HEK293 (cell line): ENCODE data around the gene CFP.
A peak's percentile ranks its signal among the peaks of the same experiment; 100 is the strongest.

Experiments used
- CTCF ChIA-PET: fragments of 350-600 bp; formaldehyde crosslinking; extraction: SDS; loops from one replicate; lab custom pipeline; 2021; ENCODE audit warnings: antibody characterized with exemption; lab: Yijun Ruan, JAX
- POLR2A ChIA-PET: fragments of 300-600 bp; formaldehyde crosslinking; extraction: SDS; loops from one replicate; lab custom pipeline; 2020; ENCODE audit warnings: antibody characterized with exemption, inconsistent platforms; lab: Yijun Ruan, JAX
- H3K27ac ChIP-seq: fragments of 200-500 bp; sonication (Bioruptor generic); 2 replicates; pipeline ENCODE4 v1.5.1; 2014; ENCODE audit warnings: low read depth, low read length, control low read depth, inconsistent platforms; ENCODE audit errors: extremely low read depth
- H3K36me3 ChIP-seq, 2 experiments: fragments of 200-500 bp in 1 of 2; sonication (Bioruptor generic) in 1 of 2; 1 replicate in 1 of 2; 2 replicates in 1 of 2; pipeline ENCODE4 v1.5.1; 2014 to 2017; ENCODE audit warnings: inconsistent platforms in 2 of 2, low read length in 2 of 2; ENCODE audit not compliant: control insufficient read depth in 2 of 2, insufficient read depth in 1 of 2
- H3K4me1 ChIP-seq: fragments of 200-500 bp; sonication (Bioruptor generic); 2 replicates; pipeline ENCODE4 v1.5.1; 2014; ENCODE audit warnings: mild to moderate bottlenecking, low read length, inconsistent platforms; ENCODE audit not compliant: control insufficient read depth, insufficient read depth
- H3K4me3 ChIP-seq: 2 replicates; pipeline ENCODE4 v1.5.1; 2011; ENCODE audit warnings: low read depth, mild to moderate bottlenecking, control low read depth, low read length, moderate library complexity
- H3K9me3 ChIP-seq: fragments of 200-500 bp; sonication (Bioruptor generic); 2 replicates; pipeline ENCODE4 v1.5.1; 2014; ENCODE audit warnings: low read depth, low read length, inconsistent platforms; ENCODE audit not compliant: control insufficient read depth, insufficient read depth
- EGR2 ChIP-seq: fragments of 450-650 bp; formaldehyde crosslinking; IDR thresholded peaks from 2 replicates; pipeline ENCODE4 v1.5.1; 2016; ENCODE audit warnings: low read depth, missing biosample characterization, missing genetic modification characterization
- SETDB1 ChIP-seq: IDR thresholded peaks from one replicate; pipeline ENCODE4 v1.6.1; 2017; ENCODE audit warnings: mild to moderate bottlenecking, low read length, moderate library complexity, mixed read lengths; ENCODE audit not compliant: insufficient read length
- ZFHX2 ChIP-seq: fragments of 450-650 bp; formaldehyde crosslinking; conservative IDR thresholded peaks from 2 replicates; pipeline ENCODE4 v1.5.1; 2016; ENCODE audit warnings: missing biosample characterization, missing genetic modification characterization
- ZNF433 ChIP-seq: fragments of 450-650 bp; formaldehyde crosslinking; IDR thresholded peaks from 2 replicates; pipeline ENCODE4 v1.5.1; 2016; ENCODE audit warnings: missing biosample characterization, missing genetic modification characterization, low read depth
- ZNF600 ChIP-seq: fragments of 450-650 bp; formaldehyde crosslinking; IDR thresholded peaks from 2 replicates; pipeline ENCODE4 v1.5.1; 2016; ENCODE audit warnings: missing biosample characterization, missing genetic modification characterization
- ZNF837 ChIP-seq: fragments of 450-650 bp; formaldehyde crosslinking; IDR thresholded peaks from 2 replicates; pipeline ENCODE4 v1.5.1; 2016; ENCODE audit warnings: missing biosample characterization, missing genetic modification characterization
- TF ChIP-seq, protein P1 (sequence below): fragments of 450-650 bp; formaldehyde crosslinking; IDR thresholded peaks from 2 replicates; pipeline ENCODE4 v1.5.1; 2016; ENCODE audit warnings: missing biosample characterization, missing genetic modification characterization

The CFP gene

DNA sequence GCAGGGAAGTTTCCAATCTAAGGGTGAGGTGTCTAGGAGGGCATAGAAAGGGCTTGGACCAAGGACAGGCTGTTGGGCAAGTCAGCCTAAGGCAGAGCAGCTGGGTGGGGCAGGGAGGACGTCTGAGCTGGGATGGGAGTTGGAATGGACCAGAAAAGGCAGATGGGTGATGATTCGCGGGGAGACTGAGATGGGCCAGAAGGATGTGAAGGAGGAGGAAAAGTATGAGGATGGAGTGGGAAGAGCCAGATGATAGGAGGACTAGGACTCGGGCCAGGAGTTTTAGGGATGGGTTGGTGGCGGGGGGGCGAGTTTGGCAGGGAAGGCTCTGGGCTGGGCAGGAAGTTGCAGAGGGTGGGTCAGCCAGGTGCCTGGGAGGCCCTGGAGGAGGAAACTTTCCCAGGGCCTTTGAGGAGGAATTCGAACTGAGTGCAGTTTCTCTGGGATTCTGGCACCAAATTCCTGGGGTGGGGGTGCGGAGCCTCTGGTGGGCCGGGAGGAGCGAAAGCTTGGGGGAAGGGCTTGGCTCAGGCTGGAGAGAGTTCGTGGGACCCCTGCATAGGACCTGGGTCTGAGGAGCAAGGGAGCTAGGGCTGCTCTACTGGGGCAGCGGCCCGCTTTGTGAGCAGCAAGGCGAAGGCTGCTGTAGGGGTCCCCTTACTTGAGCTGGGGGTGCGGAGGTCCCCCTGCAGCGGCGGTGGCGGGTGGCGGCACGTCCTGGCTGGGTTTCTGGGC lies 56.2 kb downstream of the CFP start:
- POLR2A ChIA-PET: interaction anchor here (1.5 kb wide), 1 partner anchor 18 kb away, joined by 4 read pairs; no protein-coding TSS in a partner anchor
- no peak for TF ChIP-seq SETDB1
- TF ChIP-seq ZNF433: no peak
- TF ChIP-seq EGR2 (tag by site-specific recombination): peak; percentile 46; the same call in 1 of the 2 replicates
- peak; percentile 70 for TF ChIP-seq ZNF600 (tag by site-specific recombination)
- peak; percentile 31; the same call in 1 of the 2 replicates for TF ChIP-seq ZFHX2 (tag by site-specific recombination)
- TF ChIP-seq, protein P1, sequence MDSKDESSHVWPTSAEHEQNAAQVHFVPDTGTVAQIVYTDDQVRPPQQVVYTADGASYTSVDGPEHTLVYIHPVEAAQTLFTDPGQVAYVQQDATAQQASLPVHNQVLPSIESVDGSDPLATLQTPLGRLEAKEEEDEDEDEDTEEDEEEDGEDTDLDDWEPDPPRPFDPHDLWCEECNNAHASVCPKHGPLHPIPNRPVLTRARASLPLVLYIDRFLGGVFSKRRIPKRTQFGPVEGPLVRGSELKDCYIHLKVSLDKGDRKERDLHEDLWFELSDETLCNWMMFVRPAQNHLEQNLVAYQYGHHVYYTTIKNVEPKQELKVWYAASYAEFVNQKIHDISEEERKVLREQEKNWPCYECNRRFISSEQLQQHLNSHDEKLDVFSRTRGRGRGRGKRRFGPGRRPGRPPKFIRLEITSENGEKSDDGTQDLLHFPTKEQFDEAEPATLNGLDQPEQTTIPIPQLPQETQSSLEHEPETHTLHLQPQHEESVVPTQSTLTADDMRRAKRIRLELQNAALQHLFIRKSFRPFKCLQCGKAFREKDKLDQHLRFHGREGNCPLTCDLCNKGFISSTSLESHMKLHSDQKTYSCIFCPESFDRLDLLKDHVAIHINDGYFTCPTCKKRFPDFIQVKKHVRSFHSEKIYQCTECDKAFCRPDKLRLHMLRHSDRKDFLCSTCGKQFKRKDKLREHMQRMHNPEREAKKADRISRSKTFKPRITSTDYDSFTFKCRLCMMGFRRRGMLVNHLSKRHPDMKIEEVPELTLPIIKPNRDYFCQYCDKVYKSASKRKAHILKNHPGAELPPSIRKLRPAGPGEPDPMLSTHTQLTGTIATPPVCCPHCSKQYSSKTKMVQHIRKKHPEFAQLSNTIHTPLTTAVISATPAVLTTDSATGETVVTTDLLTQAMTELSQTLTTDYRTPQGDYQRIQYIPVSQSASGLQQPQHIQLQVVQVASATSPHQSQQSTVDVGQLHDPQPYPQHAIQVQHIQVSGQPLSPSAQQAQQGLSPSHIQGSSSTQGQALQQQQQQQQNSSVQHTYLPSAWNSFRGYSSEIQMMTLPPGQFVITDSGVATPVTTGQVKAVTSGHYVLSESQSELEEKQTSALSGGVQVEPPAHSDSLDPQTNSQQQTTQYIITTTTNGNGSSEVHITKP (tag by site-specific recombination): 0 out of 2 replicates have a peak, but pooled peaks have one; percentile 12
- TF ChIP-seq ZNF837 (tag by site-specific recombination): no peak
- TF ChIP-seq, all 188 proteins: peak for 4
- peaks cover 0 to 31% of the 10 kb centered on the region in 2 experiments; a peak in 1 of 3 replicates for H3K36me3 ChIP-seq
- no peak overlapping the region for H3K4me3 ChIP-seq
- no peaks in the 10 kb centered on the region for H3K4me1 ChIP-seq
- CTCF ChIA-PET: interaction anchor here (0.6 kb wide), 1 partner anchor 45 kb away, joined by 3 read pairs; no protein-coding TSS in a partner anchor
- no peaks in the 10 kb centered on the region for H3K9me3 ChIP-seq
- H3K27ac ChIP-seq: no peak overlapping the region
